Astrocyte (in vitro differentiated cells and primary cell): Measurements from ENCODE around the gene DDAH1. TPM values are rescaled to one million over a fixed set of nuclear protein-coding genes. Genes with fewer than 3 reads are reported as not detected.

ENCODE experiments used
- DNase-seq: peaks from one replicate; pipeline ENCODE4 v3.0.0-alpha.2; 2010; ENCODE audit warnings: low read depth
- FAIRE-seq: peaks from 2 replicates; lab custom pipeline; 2011; peaks lifted over from hg19 to GRCh38; lab: Jason Lieb, UNC
- H2AFZ ChIP-seq: 2 replicates; pipeline ENCODE4 v1.6.0; 2012; ENCODE audit warnings: low read depth, low read length, inconsistent platforms
- H3K27ac ChIP-seq: 2 replicates; pipeline ENCODE4 v1.5.1; 2011; ENCODE audit warnings: low read depth, low read length, inconsistent platforms
- H3K27me3 ChIP-seq: 2 replicates; pipeline ENCODE4 v1.6.0; 2011; ENCODE audit warnings: low read length, inconsistent platforms; ENCODE audit not compliant: insufficient read depth
- H3K36me3 ChIP-seq: 2 replicates; pipeline ENCODE4 v1.5.1; 2011; ENCODE audit warnings: low read length, inconsistent platforms; ENCODE audit not compliant: insufficient read depth
- H3K4me1 ChIP-seq: 2 replicates; pipeline ENCODE4 v1.5.1; 2011; ENCODE audit warnings: low read length, inconsistent platforms; ENCODE audit not compliant: insufficient read depth
- H3K4me2 ChIP-seq: 2 replicates; pipeline ENCODE4 v1.6.0; 2012; ENCODE audit warnings: low read length, inconsistent platforms
- H3K4me3 ChIP-seq: 2 replicates; pipeline ENCODE4 v1.5.1; 2011; ENCODE audit warnings: low read depth, mild to moderate bottlenecking, low read length, inconsistent platforms; ENCODE audit not compliant: insufficient read depth
- H3K79me2 ChIP-seq: 2 replicates; pipeline ENCODE4 v1.6.0; 2012; ENCODE audit warnings: mild to moderate bottlenecking, low read length, inconsistent platforms; ENCODE audit not compliant: insufficient read depth
- H3K9ac ChIP-seq: 2 replicates; pipeline ENCODE4 v1.6.0; 2012; ENCODE audit warnings: mild to moderate bottlenecking, low read length, inconsistent platforms
- H3K9me3 ChIP-seq: 2 replicates; pipeline ENCODE4 v1.5.1; 2012; ENCODE audit warnings: low read depth, mild to moderate bottlenecking, low read length, inconsistent platforms; ENCODE audit not compliant: insufficient read depth
- H4K20me1 ChIP-seq: 2 replicates; pipeline ENCODE4 v1.6.0; 2012; ENCODE audit warnings: low read length, inconsistent platforms; ENCODE audit not compliant: insufficient read depth
- H3K27ac Mint-ChIP-seq: one replicate; pipeline ENCODE4 v1.8.0; 2021; ENCODE audit warnings: mild to moderate bottlenecking, mixed read lengths; ENCODE audit not compliant: unreplicated experiment
- H3K27me3 Mint-ChIP-seq: one replicate; pipeline ENCODE4 v1.8.0; 2021; ENCODE audit warnings: low read depth, mixed read lengths; ENCODE audit not compliant: unreplicated experiment
- H3K36me3 Mint-ChIP-seq: one replicate; pipeline ENCODE4 v1.8.0; 2021; ENCODE audit warnings: low read depth, mixed read lengths; ENCODE audit not compliant: unreplicated experiment
- H3K4me1 Mint-ChIP-seq: one replicate; pipeline ENCODE4 v1.8.0; 2021; ENCODE audit warnings: low read depth, mixed read lengths; ENCODE audit not compliant: unreplicated experiment
- H3K4me3 Mint-ChIP-seq: one replicate; pipeline ENCODE4 v1.8.0; 2021; ENCODE audit warnings: mild to moderate bottlenecking, moderate library complexity, mixed read lengths; ENCODE audit not compliant: unreplicated experiment
- H3K9me3 Mint-ChIP-seq: one replicate; pipeline ENCODE4 v1.8.0; 2021; ENCODE audit warnings: mild to moderate bottlenecking, mixed read lengths; ENCODE audit not compliant: unreplicated experiment
- CTCF ChIP-seq: IDR thresholded peaks from 2 replicates; pipeline ENCODE4 v1.5.1; 2011; ENCODE audit warnings: low read depth, mild to moderate bottlenecking, inconsistent platforms, low read length, moderate library complexity; ENCODE audit not compliant: insufficient read depth
- EZH2 ChIP-seq: IDR thresholded peaks from 2 replicates; pipeline ENCODE4 v1.6.1; 2012; ENCODE audit warnings: mild to moderate bottlenecking, low read length, inconsistent platforms; ENCODE audit not compliant: insufficient read depth
- total RNA-seq: library from RNA; stranded (reverse); gene quantifications from 2 replicates; pipeline ENCODE4 v1.2.1, GENCODE V29; 2021

Gene DDAH1
- total RNA-seq, 1 donor from 2014 or later = 112 TPM

GRCh38 chr1:85332575-85332974 is 132.4 kb downstream of the DDAH1 start:
- no peak overlapping the region for H3K27ac Mint-ChIP-seq
- Histone ChIP-seq H4K20me1 (no peaks in the 10 kb centered on the region), H2AFZ (no peak overlapping the region), H3K27me3 (no peaks in the 10 kb centered on the region), H3K9me3 (no peaks in the 10 kb centered on the region), H3K36me3 (no peaks in the 10 kb centered on the region), H3K79me2 (peaks cover 55% of the 10 kb centered on the region), H3K4me2 (no peak overlapping the region), H3K4me1 (peaks cover 39% of the 10 kb centered on the region), H3K27ac (peak overlapping the region; percentile 99), H3K9ac (no peak overlapping the region), H3K4me3 (no peak overlapping the region)
- no peak for FAIRE-seq
- no peaks in the 10 kb centered on the region for H3K27me3 Mint-ChIP-seq
- no peak for DNase-seq
- TF ChIP-seq EZH2 (no peak), CTCF (no peak)
- H3K9me3 Mint-ChIP-seq = peaks cover 6% of the 10 kb centered on the region
- peaks cover 54% of the 10 kb centered on the region for H3K4me1 Mint-ChIP-seq
- H3K36me3 Mint-ChIP-seq = peaks cover 16% of the 10 kb centered on the region
- H3K4me3 Mint-ChIP-seq = no peak overlapping the region

GRCh38 chr1:85330711-85331290 is 134.2 kb downstream of the DDAH1 start:
- H3K4me1 ChIP-seq = peaks cover 42% of the 10 kb centered on the region
- peak overlapping the region; percentile 99 for H3K27ac ChIP-seq
- no peaks in the 10 kb centered on the region for H3K9me3 ChIP-seq
- H3K27ac Mint-ChIP-seq = peak overlapping the region; percentile 96
- FAIRE-seq = peak; percentile 87
- H3K4me2 ChIP-seq = peak overlapping the region; percentile 77
- TF ChIP-seq EZH2 (no peak), CTCF (no peak)
- H3K9me3 Mint-ChIP-seq = peaks cover 6% of the 10 kb centered on the region
- no peak overlapping the region for H2AFZ ChIP-seq
- peak overlapping the region; percentile 46 for H3K4me3 Mint-ChIP-seq
- H3K36me3 Mint-ChIP-seq = peaks cover 16% of the 10 kb centered on the region
- peaks cover 62% of the 10 kb centered on the region for H3K4me1 Mint-ChIP-seq
- peak; percentile 99 for DNase-seq
- H3K9ac ChIP-seq = peak overlapping the region; percentile 89
- no peaks in the 10 kb centered on the region for H4K20me1 ChIP-seq
- no peaks in the 10 kb centered on the region for H3K36me3 ChIP-seq
- H3K27me3 ChIP-seq = no peaks in the 10 kb centered on the region
- H3K79me2 ChIP-seq = peaks cover 55% of the 10 kb centered on the region
- no peaks in the 10 kb centered on the region for H3K27me3 Mint-ChIP-seq
- H3K4me3 ChIP-seq = peak overlapping the region; percentile 37

- peak overlapping the region; percentile 77 for H3K4me2 ChIP-seq
- peak; percentile 73 for FAIRE-seq
- peaks cover 65% of the 10 kb centered on the region for H3K4me1 Mint-ChIP-seq
These were observed 134.7 kb downstream of the DDAH1 start for GRCh38 chr1:85330214-85330631.

More at GRCh38 chr1:85330214-85330631, 134.7 kb downstream of the DDAH1 start:
- Mint-ChIP-seq H3K9me3 (peaks cover 6% of the 10 kb centered on the region), H3K36me3 (peaks cover 16% of the 10 kb centered on the region), H3K27ac (peak overlapping the region; percentile 96), H3K4me3 (peak overlapping the region; percentile 46), H3K27me3 (no peaks in the 10 kb centered on the region)
- peak overlapping the region; percentile 99 for H3K27ac ChIP-seq
- peak overlapping the region; percentile 89 for H3K9ac ChIP-seq
- H3K27me3 ChIP-seq = no peaks in the 10 kb centered on the region
- H3K79me2 ChIP-seq = peaks cover 55% of the 10 kb centered on the region
- no peak overlapping the region for H2AFZ ChIP-seq
- no peaks in the 10 kb centered on the region for H3K36me3 ChIP-seq
- peak overlapping the region; percentile 37 for H3K4me3 ChIP-seq
- TF ChIP-seq CTCF (no peak), EZH2 (no peak)
- peak; percentile 99 for DNase-seq
- no peaks in the 10 kb centered on the region for H3K9me3 ChIP-seq
- H4K20me1 ChIP-seq = no peaks in the 10 kb centered on the region
- peaks cover 44% of the 10 kb centered on the region for H3K4me1 ChIP-seq
